Astrocyte of the spinal cord (primary cell): ENCODE results near the gene YBX1.

ENCODE experiments used
- DNase-seq: peaks from one replicate; pipeline ENCODE4 v3.0.0; 2011; ENCODE audit warnings: low read depth, low spot score
- H3K4me3 ChIP-seq: 2 replicates; pipeline ENCODE4 v1.5.1; 2011; ENCODE audit warnings: low read depth, mild to moderate bottlenecking, low read length, moderate library complexity
- CTCF ChIP-seq: IDR thresholded peaks from 2 replicates; pipeline ENCODE4 v1.5.1; 2012; ENCODE audit warnings: low read depth, mild to moderate bottlenecking, low read length, inconsistent platforms
- in situ Hi-C: cut with HindIII; loops from 2 replicates; pipeline ENCODE4 v1.10.0; 2017; ENCODE audit warnings: low sequenced_read_pairs

The YBX1 gene

DNA sequence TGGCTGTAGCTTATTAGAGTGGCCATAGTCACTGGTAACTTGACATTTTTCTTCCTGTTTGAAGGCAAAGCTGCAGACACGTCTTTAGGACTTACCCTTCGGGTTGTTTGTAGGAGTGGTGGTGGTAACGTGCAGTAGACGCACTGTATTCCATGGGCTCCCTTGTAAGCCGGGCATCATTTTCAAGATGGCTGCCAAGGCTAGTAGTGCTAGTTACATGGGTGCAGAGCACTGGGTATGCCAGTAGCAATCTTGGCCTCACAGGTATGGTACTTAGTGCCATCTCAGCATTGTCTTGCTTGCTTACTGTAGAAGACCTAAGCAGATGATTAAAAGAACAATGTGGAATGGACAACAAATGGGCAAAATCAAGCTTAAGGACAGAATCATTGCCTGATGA, 1.9 kb downstream of the YBX1 start:
- in situ Hi-C loops: no loop called here
- DNase-seq: no peak
- TF ChIP-seq CTCF: no peak
- peak overlapping the region; percentile 83 for H3K4me3 ChIP-seq

GRCh38 chr1:42686418-42686817, 4.2 kb downstream of the YBX1 start:
- TF ChIP-seq CTCF: no peak
- in situ Hi-C loops: no loop called here
- H3K4me3 ChIP-seq: no peak overlapping the region
- DNase-seq: no peak

DNA sequence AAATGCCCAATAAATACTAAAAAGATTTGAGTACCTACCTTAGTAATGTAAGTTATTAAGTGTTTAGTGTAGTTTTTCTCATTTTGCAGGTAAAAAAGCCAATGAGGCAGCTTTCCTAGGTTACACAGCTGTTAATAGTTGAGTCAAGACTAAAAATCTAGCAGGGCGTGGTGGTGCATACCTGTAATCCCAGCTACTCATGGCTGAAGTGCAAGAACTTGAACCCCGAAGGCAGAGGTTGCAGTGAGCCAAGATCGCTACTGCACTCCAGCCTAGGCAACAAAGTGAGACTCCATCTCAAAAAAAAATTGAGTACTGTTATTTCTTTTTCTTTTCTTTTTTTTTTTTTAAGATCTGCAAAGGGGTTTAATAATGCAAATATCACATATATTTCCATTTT, 7.7 kb downstream of the YBX1 start:
- in situ Hi-C loops: no loop called here
- no peak overlapping the region for H3K4me3 ChIP-seq
- no peak for TF ChIP-seq CTCF
- DNase-seq: no peak

GRCh38 chr1:42690477-42691156, 8.4 kb downstream of the YBX1 start:
- peak; percentile 17 for TF ChIP-seq CTCF
- in situ Hi-C loops: no loop called here
- H3K4me3 ChIP-seq: no peak overlapping the region
- no peak for DNase-seq

- in situ Hi-C loops: no loop called here
- no peak for TF ChIP-seq CTCF
- no peak for DNase-seq
- H3K4me3 ChIP-seq: no peak overlapping the region
Observed at GRCh38 chr1:42691157-42691498, 8.9 kb downstream of the YBX1 start.

DNA sequence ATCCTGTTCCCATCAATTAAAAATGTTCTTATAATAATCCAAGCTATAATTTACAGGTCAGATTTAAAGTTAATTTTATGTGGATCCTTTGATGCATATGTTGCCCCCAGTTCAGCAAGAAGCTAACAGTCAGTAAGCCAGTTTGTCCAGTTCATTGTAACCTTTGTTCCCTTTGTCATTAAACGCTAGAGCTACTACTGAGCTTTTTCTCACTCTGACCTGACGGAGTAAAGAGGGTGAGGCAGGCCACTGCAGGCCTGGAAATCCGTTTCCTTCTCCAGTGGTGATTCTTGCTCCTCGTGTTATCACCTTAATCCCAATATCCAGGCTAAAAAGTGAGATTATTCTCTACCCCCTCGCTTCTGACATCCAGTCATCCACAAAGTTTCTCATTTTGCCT, 10.2 kb downstream of the YBX1 start:
- DNase-seq: no peak
- in situ Hi-C loops: no loop called here
- H3K4me3 ChIP-seq: no peak overlapping the region
- no peak for TF ChIP-seq CTCF

DNA sequence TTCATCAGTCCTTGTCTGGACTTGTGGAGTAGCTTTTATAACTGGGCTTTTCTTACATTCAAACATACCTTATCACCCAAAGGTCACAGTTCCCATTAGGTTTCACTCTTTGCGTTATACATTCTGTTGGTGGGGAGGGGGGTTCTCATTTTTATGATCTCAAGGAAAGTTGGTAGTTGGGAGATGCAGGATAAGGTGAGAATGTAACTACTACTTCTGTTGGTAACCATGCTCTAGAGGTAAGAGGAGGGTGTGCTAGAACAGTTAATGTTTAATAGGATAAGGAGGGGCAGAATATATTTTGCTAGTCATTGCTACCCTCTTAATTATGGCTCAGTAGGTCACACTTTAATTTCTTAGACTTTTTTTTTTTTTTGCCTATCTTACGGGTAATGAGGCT, 10.7 kb downstream of the YBX1 start:
- H3K4me3 ChIP-seq: no peak overlapping the region
- no peak for TF ChIP-seq CTCF
- DNase-seq: no peak
- in situ Hi-C loops: no loop called here
